Rectal smooth muscle tissue (tissue), 1 donor: ENCODE data around the gene ZNF594.
"Not testable (repeated sequence)": the region's sequence is repeated elsewhere in the genome, so short reads cannot be mapped to it uniquely, and the experiment has no call there.

Experiments used
- H3K27ac ChIP-seq: one replicate; pipeline ENCODE4 v1.7.0; 2013; ENCODE audit warnings: low read depth, low read length, inconsistent platforms
- H3K27me3 ChIP-seq: one replicate; pipeline ENCODE4 v1.7.0; 2013; ENCODE audit warnings: low read length; ENCODE audit not compliant: control insufficient read depth, insufficient read depth
- H3K36me3 ChIP-seq: one replicate; pipeline ENCODE4 v1.7.0; 2013; ENCODE audit warnings: low read length; ENCODE audit not compliant: control insufficient read depth, insufficient read depth
- H3K4me1 ChIP-seq: one replicate; pipeline ENCODE4 v1.7.0; 2013; ENCODE audit warnings: low read length; ENCODE audit not compliant: control insufficient read depth, insufficient read depth
- H3K4me3 ChIP-seq: one replicate; pipeline ENCODE4 v1.7.0; 2013; ENCODE audit warnings: low read length
- H3K9ac ChIP-seq: one replicate; pipeline ENCODE4 v1.7.0; 2013; ENCODE audit warnings: low read length

The ZNF594 gene

DNA sequence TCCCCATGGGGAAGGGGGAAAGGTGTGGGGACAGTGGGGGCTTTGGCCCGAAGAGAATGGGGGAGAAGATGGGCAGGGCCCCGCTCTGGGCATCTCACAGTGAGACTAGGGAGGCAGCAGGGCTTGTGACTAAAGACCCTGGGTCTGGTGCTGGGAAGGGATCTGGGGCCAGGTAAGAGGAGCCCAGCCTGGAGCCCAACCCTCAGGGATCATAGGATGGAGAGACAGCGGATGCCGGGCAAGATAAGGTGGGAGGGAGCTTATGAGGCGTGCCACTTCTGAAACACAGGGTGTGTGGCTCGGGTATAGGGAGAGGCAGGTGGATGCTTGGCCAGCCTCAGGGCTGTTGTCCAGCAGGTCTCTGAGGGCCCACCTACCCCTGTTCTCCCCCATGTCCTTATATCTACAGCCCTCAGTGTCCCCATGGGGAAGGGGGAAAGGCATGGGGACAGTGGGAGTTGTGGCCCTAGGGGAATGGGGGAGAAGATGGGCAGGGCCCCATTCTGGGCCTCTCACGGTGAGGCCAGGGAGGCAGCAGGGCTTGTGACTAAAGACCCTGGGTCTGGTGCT is 60.4 kb downstream of the ZNF594 start:
- Histone ChIP-seq H3K36me3 (no peaks in the 10 kb centered on the region), H3K27me3 (no peaks in the 10 kb centered on the region), H3K4me1 (no peaks in the 10 kb centered on the region), H3K9ac (no peak overlapping the region), H3K27ac (no peak overlapping the region), H3K4me3 (no peak overlapping the region)

DNA sequence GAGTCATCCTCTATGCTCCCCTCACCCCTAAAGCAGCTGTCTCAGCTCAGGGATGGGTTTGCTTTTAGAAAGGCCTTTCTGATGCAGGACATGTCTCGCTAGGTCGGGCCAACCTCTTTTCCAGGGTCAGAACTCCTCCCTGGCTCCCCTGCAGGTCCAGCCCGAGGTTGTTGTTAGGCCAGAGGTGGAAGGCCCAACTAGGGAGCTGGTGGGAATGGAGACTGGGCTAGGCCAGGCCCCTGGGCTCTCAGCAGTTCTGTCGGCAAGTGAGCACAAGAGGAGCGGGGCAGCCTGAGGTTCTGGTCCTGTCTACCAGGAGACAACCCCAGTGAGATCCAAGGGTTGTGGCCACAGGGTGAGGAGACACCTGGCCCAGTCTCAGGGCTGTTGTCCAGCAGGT is 61.0 kb downstream of the ZNF594 start:
- H3K9ac ChIP-seq, H3K36me3 ChIP-seq, H3K4me3 ChIP-seq, H3K4me1 ChIP-seq, H3K27ac ChIP-seq, H3K27me3 ChIP-seq: not testable (repeated sequence)

DNA sequence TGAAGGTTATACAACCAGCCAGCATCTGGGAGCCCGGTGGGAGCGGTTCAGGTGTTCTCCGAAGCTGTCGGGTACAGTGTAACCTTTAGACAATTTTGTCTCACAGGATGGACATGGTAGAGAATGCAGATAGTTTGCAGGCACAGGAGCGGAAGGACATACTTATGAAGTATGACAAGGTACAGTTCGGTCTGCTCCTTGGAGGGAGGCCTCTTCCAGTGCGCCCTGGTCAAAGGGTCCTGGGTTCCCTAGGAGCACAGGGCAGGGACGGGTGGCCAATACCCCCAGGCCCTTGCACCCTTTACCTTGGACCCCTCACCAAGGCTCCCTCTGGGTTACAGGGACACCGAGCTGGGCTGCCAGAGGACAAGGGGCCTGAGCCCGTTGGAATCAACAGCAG is 61.4 kb downstream of the ZNF594 start:
- not testable (repeated sequence) for H3K27me3 ChIP-seq, H3K4me1 ChIP-seq, H3K27ac ChIP-seq, H3K36me3 ChIP-seq, H3K4me3 ChIP-seq, H3K9ac ChIP-seq

DNA sequence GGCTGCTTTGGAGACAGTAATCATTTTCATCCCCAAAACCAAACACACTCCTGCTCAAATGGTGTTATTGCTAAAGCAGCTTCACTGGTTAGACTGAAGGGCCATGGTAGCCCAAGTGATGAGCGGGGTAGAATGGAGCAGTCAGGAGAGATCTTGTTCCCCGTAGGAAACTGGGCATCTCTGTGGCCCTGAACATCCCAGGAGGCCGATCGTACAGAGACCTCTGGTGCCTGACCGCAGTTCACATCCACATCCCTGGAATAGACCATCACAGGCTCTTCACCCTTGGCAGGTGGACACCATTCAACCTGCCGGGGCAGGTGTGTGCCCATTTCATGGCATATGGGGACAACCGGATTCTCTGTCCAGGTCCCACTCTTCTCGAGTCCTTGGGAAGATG is 61.9 kb downstream of the ZNF594 start:
- not testable (repeated sequence) for H3K36me3 ChIP-seq, H3K4me1 ChIP-seq

More for the DNA sequence above, 61.9 kb downstream of the ZNF594 start:
- H3K27ac ChIP-seq, H3K27me3 ChIP-seq, H3K9ac ChIP-seq, H3K4me3 ChIP-seq: not testable (repeated sequence)
